ENCODE data around the gene MICB.
A peak's percentile ranks its signal among the peaks of the same experiment; 100 is the strongest.
"Not testable (repeated sequence)": the region's sequence is repeated elsewhere in the genome, so short reads cannot be mapped to it uniquely, and the experiment has no call there.

The MICB gene

GRCh38 chr6:31509036-31509435 is 11.1 kb downstream of the MICB start:
- DNase-seq (ENCODE audit: low spot score), result not testable (repeated sequence)

- DNase-seq (ENCODE audit: low spot score), result no peak
These were observed 12.1 kb downstream of the MICB start for GRCh38 chr6:31510007-31510406.

GRCh38 chr6:31513456-31514165 is 15.7 kb downstream of the MICB start:
- DNase-seq (ENCODE audit: low spot score), result peak; percentile 54

- no peak for DNase-seq (ENCODE audit: low spot score)
These were observed 23.9 kb downstream of the MICB start for GRCh38 chr6:31521835-31522234.

GRCh38 chr6:31525553-31525931 is 27.6 kb downstream of the MICB start:
- DNase-seq (ENCODE audit: low spot score), result no peak

- peak; percentile 46 for DNase-seq (ENCODE audit: low spot score)
These were observed 28.1 kb downstream of the MICB start for GRCh38 chr6:31525932-31526591.

GRCh38 chr6:31528307-31528777 is 30.4 kb downstream of the MICB start:
- DNase-seq (ENCODE audit: low spot score), result no peak

GRCh38 chr6:31528821-31529328 is 30.9 kb downstream of the MICB start, which contains the start of gene MCCD1:
MCCD1 (plus strand) TSS chr6:31528962; CDS start chr6:31529015, 53 bp downstream.
- peak; percentile 19 for DNase-seq (ENCODE audit: low spot score)

- peak; percentile 19 for DNase-seq (ENCODE audit: low spot score)
These were observed 31.6 kb downstream of the MICB start for GRCh38 chr6:31529329-31530150.

- DNase-seq (ENCODE audit: low spot score), result no peak
These were observed 32.7 kb downstream of the MICB start for GRCh38 chr6:31530659-31531058.

- DNase-seq (ENCODE audit: low spot score), result no peak
These were observed 33.2 kb downstream of the MICB start for GRCh38 chr6:31531162-31531561.

GRCh38 chr6:31531771-31532643 is 34.1 kb downstream of the MICB start:
- no peak for DNase-seq (ENCODE audit: low spot score)

GRCh38 chr6:31532644-31533454 is 34.9 kb downstream of the MICB start:
- no peak for DNase-seq (ENCODE audit: low spot score)

- DNase-seq (ENCODE audit: low spot score), result no peak
These were observed 35.5 kb downstream of the MICB start for GRCh38 chr6:31533455-31533841.

- DNase-seq (ENCODE audit: low spot score), result no peak
These were observed 36.1 kb downstream of the MICB start for GRCh38 chr6:31534011-31534410.

- DNase-seq (ENCODE audit: low spot score), result no peak
These were observed 36.6 kb downstream of the MICB start for GRCh38 chr6:31534521-31535040.

- no peak for DNase-seq (ENCODE audit: low spot score)
These were observed 37.8 kb downstream of the MICB start for GRCh38 chr6:31535538-31536324.

- DNase-seq (ENCODE audit: low spot score), result no peak
These were observed 41.0 kb downstream of the MICB start for GRCh38 chr6:31538805-31539400.

GRCh38 chr6:31540640-31541039 is 42.7 kb downstream of the MICB start:
- no peak for DNase-seq (ENCODE audit: low spot score)

All from kidney tubule cell (primary cell).